GM12891 (cell line): ENCODE measurements around the gene HAT1.
"Not testable (repeated sequence)": the region's sequence is repeated elsewhere in the genome, so short reads cannot be mapped to it uniquely, and the experiment has no call there.

Source experiments
- DNase-seq: peaks from one replicate; pipeline ENCODE4 v3.0.0; 2011; ENCODE audit warnings: low spot score; ENCODE audit not compliant: insufficient read length
- FAIRE-seq: peaks from 2 replicates; lab custom pipeline; 2011; peaks lifted over from hg19 to GRCh38; lab: Jason Lieb, UNC
- PAX5 ChIP-seq: IDR thresholded peaks from 2 replicates; pipeline ENCODE4 v1.6.1; 2011; ENCODE audit warnings: low read length, moderate library complexity, mild to moderate bottlenecking; ENCODE audit not compliant: insufficient read depth, severe bottlenecking
- POLR2A ChIP-seq: IDR thresholded peaks from 2 replicates; pipeline ENCODE4 v1.6.1; 2011; ENCODE audit warnings: low read depth, low read length, control low read depth
- POLR2AphosphoS5 ChIP-seq: IDR thresholded peaks from 2 replicates; pipeline ENCODE4 v1.6.1; 2011; ENCODE audit warnings: low read depth, low read length, control low read depth
- POU2F2 ChIP-seq: IDR thresholded peaks from 2 replicates; pipeline ENCODE4 v1.6.1; 2011; ENCODE audit warnings: low read depth, mild to moderate bottlenecking, control low read depth, low read length, moderate library complexity
- SPI1 ChIP-seq: IDR thresholded peaks from 2 replicates; pipeline ENCODE4 v1.6.1; 2011; ENCODE audit warnings: low read depth, low read length, control low read depth
- TAF1 ChIP-seq: IDR thresholded peaks from 2 replicates; pipeline ENCODE4 v1.6.1; 2011; ENCODE audit warnings: low read depth, low read length, control low read depth

The HAT1 gene

GRCh38 chr2:171996021-171996420 lies 73.8 kb downstream of the HAT1 start:
- TF ChIP-seq PAX5 (no peak), POLR2A (no peak), TAF1 (no peak), SPI1 (no peak), POU2F2 (no peak), POLR2AphosphoS5 (no peak)
- FAIRE-seq = no peak
- DNase-seq = no peak

- not testable (repeated sequence) for DNase-seq, FAIRE-seq
Measured at GRCh38 chr2:171997031-171997430, 74.8 kb downstream of the HAT1 start.

- TF ChIP-seq POLR2AphosphoS5 (no peak), POLR2A (no peak)
- no peak for FAIRE-seq
- no peak for DNase-seq
Measured at GRCh38 chr2:171999161-171999560, 76.9 kb downstream of the HAT1 start.

- FAIRE-seq = peak; percentile 98
- DNase-seq = peak; percentile 95
- TF ChIP-seq POU2F2 = peak; percentile 51; the same call in 1 of the 2 replicates
- TF ChIP-seq TAF1 = peak; percentile 86; the same call in 1 of the 2 replicates
- TF ChIP-seq PAX5 = no peak
- peak; percentile 89 for TF ChIP-seq POLR2AphosphoS5
- peak; percentile 94 for TF ChIP-seq POLR2A
Measured at GRCh38 chr2:171999604-172000469, 77.6 kb downstream of the HAT1 start, which contains the start of gene METAP1D. Gene METAP1D (plus strand): TSS chr2:171999953. CDS start chr2:171999970, 17 bp downstream.

- DNase-seq = no peak
- TF ChIP-seq PAX5 (no peak), POLR2AphosphoS5 (no peak)
Measured at GRCh38 chr2:172000696-172001361, 78.6 kb downstream of the HAT1 start.

GRCh38 chr2:172007372-172007771 lies 85.1 kb downstream of the HAT1 start:
- no peak for DNase-seq
- no peak for FAIRE-seq

More at GRCh38 chr2:172000696-172001361, 78.6 kb downstream of the HAT1 start:
- no peak for FAIRE-seq

GRCh38 chr2:172009823-172010222 lies 87.6 kb downstream of the HAT1 start:
- no peak for TF ChIP-seq POLR2A

More at GRCh38 chr2:172007372-172007771, 85.1 kb downstream of the HAT1 start:
- no peak for TF ChIP-seq PAX5
- no peak for TF ChIP-seq TAF1
- TF ChIP-seq POLR2AphosphoS5 = no peak
- no peak for TF ChIP-seq POLR2A
- TF ChIP-seq POU2F2 = no peak
- no peak for TF ChIP-seq SPI1

GRCh38 chr2:172011812-172012575 lies 89.7 kb downstream of the HAT1 start:
- FAIRE-seq (peak; percentile 13), DNase-seq (no peak)
- TF ChIP-seq PAX5 (no peak), SPI1 (no peak), TAF1 (no peak), POLR2A (no peak)

More at GRCh38 chr2:172009823-172010222, 87.6 kb downstream of the HAT1 start:
- FAIRE-seq = no peak
- no peak for DNase-seq

GRCh38 chr2:172012677-172013391 lies 90.6 kb downstream of the HAT1 start:
- no peak for DNase-seq
- TF ChIP-seq PAX5 (no peak), POLR2A (no peak), TAF1 (no peak), POU2F2 (no peak), POLR2AphosphoS5 (no peak), SPI1 (no peak)
- FAIRE-seq = no peak
